Epithelial cell of prostate (primary cell): ENCODE measurements around the gene DOK7.
"Not testable (repeated sequence)": the region's sequence is repeated elsewhere in the genome, so short reads cannot be mapped to it uniquely, and the experiment has no call there.

Source experiments
- DNase-seq: peaks from one replicate; pipeline ENCODE4 v3.0.0-alpha.2; 2011; ENCODE audit warnings: low read depth, low spot score
- H3K27ac ChIP-seq: fragments of 450-650 bp; 2 replicates; pipeline ENCODE4 v1.5.1; 2017; ENCODE audit warnings: mild to moderate bottlenecking

DOK7 gene

GRCh38 chr4:3499710-3500109 is 36.6 kb downstream of the DOK7 start:
- H3K27ac ChIP-seq: no peak overlapping the region
- DNase-seq: no peak

- no peak for DNase-seq
- H3K27ac ChIP-seq: no peak overlapping the region
These were observed 37.0 kb downstream of the DOK7 start for GRCh38 chr4:3500111-3500510.

- DNase-seq: no peak
- no peak overlapping the region for H3K27ac ChIP-seq
These were observed 37.6 kb downstream of the DOK7 start for GRCh38 chr4:3500634-3501101.

GRCh38 chr4:3501126-3501824 is 38.2 kb downstream of the DOK7 start:
- DNase-seq: no peak
- no peak overlapping the region for H3K27ac ChIP-seq

- H3K27ac ChIP-seq: no peak overlapping the region
These were observed 38.8 kb downstream of the DOK7 start for GRCh38 chr4:3501825-3502425.

GRCh38 chr4:3502941-3503936 is 40.1 kb downstream of the DOK7 start:
- no peak for DNase-seq
- H3K27ac ChIP-seq: no peak overlapping the region

More at GRCh38 chr4:3501825-3502425, 38.8 kb downstream of the DOK7 start:
- no peak for DNase-seq

- no peak for DNase-seq
- H3K27ac ChIP-seq: no peak overlapping the region
These were observed 42.1 kb downstream of the DOK7 start for GRCh38 chr4:3505231-3505630.

- no peak overlapping the region for H3K27ac ChIP-seq
- DNase-seq: no peak
These were observed 45.4 kb downstream of the DOK7 start for GRCh38 chr4:3508542-3508941.

- H3K27ac ChIP-seq: no peak overlapping the region
- no peak for DNase-seq
These were observed 47.4 kb downstream of the DOK7 start for GRCh38 chr4:3510481-3510880.

- DNase-seq: no peak
- no peak overlapping the region for H3K27ac ChIP-seq
These were observed 48.1 kb downstream of the DOK7 start for GRCh38 chr4:3511187-3511586.

GRCh38 chr4:3511601-3512000 is 48.5 kb downstream of the DOK7 start:
- H3K27ac ChIP-seq, DNase-seq: not testable (repeated sequence)

GRCh38 chr4:3512279-3512678 is 49.2 kb downstream of the DOK7 start:
- H3K27ac ChIP-seq: no peak overlapping the region
- no peak for DNase-seq

- H3K27ac ChIP-seq: no peak overlapping the region
- DNase-seq: no peak
These were observed 49.6 kb downstream of the DOK7 start for GRCh38 chr4:3512719-3513118.

GRCh38 chr4:3513807-3514206 is 50.7 kb downstream of the DOK7 start:
- no peak for DNase-seq

GRCh38 chr4:3514221-3514780 is 51.2 kb downstream of the DOK7 start:
- H3K27ac ChIP-seq: no peak overlapping the region
- DNase-seq: no peak

More at GRCh38 chr4:3513807-3514206, 50.7 kb downstream of the DOK7 start:
- no peak overlapping the region for H3K27ac ChIP-seq

- H3K27ac ChIP-seq: no peak overlapping the region
- no peak for DNase-seq
These were observed 51.8 kb downstream of the DOK7 start for GRCh38 chr4:3514806-3515501.

GRCh38 chr4:3515646-3516045 is 52.5 kb downstream of the DOK7 start:
- DNase-seq: no peak
- H3K27ac ChIP-seq: no peak overlapping the region

- DNase-seq: no peak
- H3K27ac ChIP-seq: no peak overlapping the region
These were observed 53.1 kb downstream of the DOK7 start for GRCh38 chr4:3516061-3516835.
